ENCODE data around the gene SORBS1. TPM values are rescaled to one million over a fixed set of nuclear protein-coding genes. Genes with fewer than 3 reads are reported as not detected.

Gene SORBS1
- total and polyA plus RNA-seq, 9 of the 15 experiments (the other 6 are each of a cell fraction or from before 2014, with no cell fraction given): 2.0 to 13.3 (median 6.5) TPM

GRCh38 chr10:95480102-95480900 lies 80.9 kb downstream of the SORBS1 start (continued):
- TF ChIP-seq ZC3H4 (CRISPR knock-in tag; IDR thresholded peaks at IDR 0.05; ENCODE audit: borderline replicate concordance): no peak
- TF ChIP-seq, protein P1, sequence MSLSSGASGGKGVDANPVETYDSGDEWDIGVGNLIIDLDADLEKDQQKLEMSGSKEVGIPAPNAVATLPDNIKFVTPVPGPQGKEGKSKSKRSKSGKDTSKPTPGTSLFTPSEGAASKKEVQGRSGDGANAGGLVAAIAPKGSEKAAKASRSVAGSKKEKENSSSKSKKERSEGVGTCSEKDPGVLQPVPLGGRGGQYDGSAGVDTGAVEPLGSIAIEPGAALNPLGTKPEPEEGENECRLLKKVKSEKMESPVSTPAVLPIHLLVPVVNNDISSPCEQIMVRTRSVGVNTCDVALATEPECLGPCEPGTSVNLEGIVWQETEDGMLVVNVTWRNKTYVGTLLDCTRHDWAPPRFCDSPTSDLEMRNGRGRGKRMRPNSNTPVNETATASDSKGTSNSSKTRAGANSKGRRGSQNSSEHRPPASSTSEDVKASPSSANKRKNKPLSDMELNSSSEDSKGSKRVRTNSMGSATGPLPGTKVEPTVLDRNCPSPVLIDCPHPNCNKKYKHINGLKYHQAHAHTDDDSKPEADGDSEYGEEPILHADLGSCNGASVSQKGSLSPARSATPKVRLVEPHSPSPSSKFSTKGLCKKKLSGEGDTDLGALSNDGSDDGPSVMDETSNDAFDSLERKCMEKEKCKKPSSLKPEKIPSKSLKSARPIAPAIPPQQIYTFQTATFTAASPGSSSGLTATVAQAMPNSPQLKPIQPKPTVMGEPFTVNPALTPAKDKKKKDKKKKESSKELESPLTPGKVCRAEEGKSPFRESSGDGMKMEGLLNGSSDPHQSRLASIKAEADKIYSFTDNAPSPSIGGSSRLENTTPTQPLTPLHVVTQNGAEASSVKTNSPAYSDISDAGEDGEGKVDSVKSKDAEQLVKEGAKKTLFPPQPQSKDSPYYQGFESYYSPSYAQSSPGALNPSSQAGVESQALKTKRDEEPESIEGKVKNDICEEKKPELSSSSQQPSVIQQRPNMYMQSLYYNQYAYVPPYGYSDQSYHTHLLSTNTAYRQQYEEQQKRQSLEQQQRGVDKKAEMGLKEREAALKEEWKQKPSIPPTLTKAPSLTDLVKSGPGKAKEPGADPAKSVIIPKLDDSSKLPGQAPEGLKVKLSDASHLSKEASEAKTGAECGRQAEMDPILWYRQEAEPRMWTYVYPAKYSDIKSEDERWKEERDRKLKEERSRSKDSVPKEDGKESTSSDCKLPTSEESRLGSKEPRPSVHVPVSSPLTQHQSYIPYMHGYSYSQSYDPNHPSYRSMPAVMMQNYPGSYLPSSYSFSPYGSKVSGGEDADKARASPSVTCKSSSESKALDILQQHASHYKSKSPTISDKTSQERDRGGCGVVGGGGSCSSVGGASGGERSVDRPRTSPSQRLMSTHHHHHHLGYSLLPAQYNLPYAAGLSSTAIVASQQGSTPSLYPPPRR (CRISPR knock-in tag; IDR thresholded peaks at IDR 0.05; ENCODE audit: borderline replicate concordance): no peak
- TF ChIP-seq NEUROD1 (IDR thresholded peaks at IDR 0.05; ENCODE audit: borderline replicate concordance, low read depth, low read length, partially characterized antibody): no peak
- no peak for TF ChIP-seq ZNF24 (IDR thresholded peaks at IDR 0.05)
- no peak for TF ChIP-seq CBX2 (IDR thresholded peaks at IDR 0.05; ENCODE audit: insufficient read depth, low read length, poor library complexity, severe bottlenecking)
- TF ChIP-seq MYC (IDR thresholded peaks at IDR 0.05; ENCODE audit: low read depth, low read length): peak; percentile 44; the same call in 1 of the 2 replicates
- no peak for TF ChIP-seq MYC (CRISPR knock-in tag; IDR thresholded peaks at IDR 0.05; ENCODE audit: borderline replicate concordance, low read depth)
- no peak for TF ChIP-seq ZNF76 (CRISPR knock-in tag; IDR thresholded peaks at IDR 0.05; ENCODE audit: borderline replicate concordance)
- TF ChIP-seq, protein P2, sequence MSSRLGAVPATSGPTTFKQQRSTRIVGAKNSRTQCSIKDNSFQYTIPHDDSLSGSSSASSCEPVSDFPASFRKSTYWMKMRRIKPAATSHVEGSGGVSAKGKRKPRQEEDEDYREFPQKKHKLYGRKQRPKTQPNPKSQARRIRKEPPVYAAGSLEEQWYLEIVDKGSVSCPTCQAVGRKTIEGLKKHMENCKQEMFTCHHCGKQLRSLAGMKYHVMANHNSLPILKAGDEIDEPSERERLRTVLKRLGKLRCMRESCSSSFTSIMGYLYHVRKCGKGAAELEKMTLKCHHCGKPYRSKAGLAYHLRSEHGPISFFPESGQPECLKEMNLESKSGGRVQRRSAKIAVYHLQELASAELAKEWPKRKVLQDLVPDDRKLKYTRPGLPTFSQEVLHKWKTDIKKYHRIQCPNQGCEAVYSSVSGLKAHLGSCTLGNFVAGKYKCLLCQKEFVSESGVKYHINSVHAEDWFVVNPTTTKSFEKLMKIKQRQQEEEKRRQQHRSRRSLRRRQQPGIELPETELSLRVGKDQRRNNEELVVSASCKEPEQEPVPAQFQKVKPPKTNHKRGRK (tag; IDR thresholded peaks at IDR 0.05): no peak
- TF ChIP-seq RCOR1 (IDR thresholded peaks at IDR 0.05; ENCODE audit: borderline replicate concordance in 1 of 2, low read depth in 2 of 2, low read length in 2 of 2): peak in 1 of 2 experiments; percentile 29; a peak in 1 of 4 replicates
- TF ChIP-seq ZFP36 (IDR thresholded peaks at IDR 0.05; ENCODE audit: low read depth, low read length, partially characterized antibody): peak; percentile 61
- no peak for TF ChIP-seq RFX7 (CRISPR knock-in tag; IDR thresholded peaks at IDR 0.05)
- TF ChIP-seq POLR2AphosphoS2 (IDR thresholded peaks at IDR 0.05; ENCODE audit: low read length): no peak
- TF ChIP-seq CEBPG (CRISPR knock-in tag; IDR thresholded peaks at IDR 0.05): no peak
- no peak for TF ChIP-seq CEBPG (tag; conservative IDR thresholded peaks at IDR 0.05 in 1 of 2, IDR thresholded peaks at IDR 0.05 in 1 of 2)
- TF ChIP-seq RBM22 (IDR thresholded peaks at IDR 0.05; ENCODE audit: low read depth, low read length, poor library complexity, severe bottlenecking): no peak
- no peak for TF ChIP-seq SMC3 (conservative IDR thresholded peaks at IDR 0.05; ENCODE audit: insufficient read depth, low read depth, low read length)
- TF ChIP-seq JUN (IDR thresholded peaks at IDR 0.05; ENCODE audit: borderline replicate concordance, low read depth, low read length): no peak
- TF ChIP-seq JUN (CRISPR knock-in tag; IDR thresholded peaks at IDR 0.05; ENCODE audit: borderline replicate concordance): no peak
